GM12801 (cell line): ENCODE results near the gene PLEKHA8.

Source experiments
- CTCF ChIP-seq: IDR thresholded peaks from one replicate; pipeline ENCODE4 v1.5.1; 2011; ENCODE audit warnings: control low read depth; ENCODE audit not compliant: insufficient read length; ENCODE audit errors: extremely low read depth

The PLEKHA8 gene

GRCh38 chr7:30028216-30028748 lies at the start of gene PLEKHA8:
TSS of gene PLEKHA8 (plus strand) at chr7:30028412. CDS start at chr7:30028763, 351 bp downstream.
- no peak for TF ChIP-seq CTCF

- TF ChIP-seq CTCF = no peak
These were observed 48.1 kb upstream of the PLEKHA8 start for GRCh38 chr7:29980151-29980550.

GRCh38 chr7:29987083-29987482 lies 41.1 kb upstream of the PLEKHA8 start:
- no peak for TF ChIP-seq CTCF

- TF ChIP-seq CTCF = no peak
These were observed 40.3 kb upstream of the PLEKHA8 start for GRCh38 chr7:29987811-29988317.

- TF ChIP-seq CTCF = no peak
These were observed 39.6 kb upstream of the PLEKHA8 start for GRCh38 chr7:29988424-29989256.

GRCh38 chr7:29989257-29989995 lies 38.8 kb upstream of the PLEKHA8 start, which contains the start of gene SCRN1:
TSS of gene SCRN1 (minus strand) at chr7:29989801. CDS start at chr7:29969067, 20,734 bp downstream.
- no peak for TF ChIP-seq CTCF

GRCh38 chr7:29990931-29991330 lies 37.3 kb upstream of the PLEKHA8 start:
- no peak for TF ChIP-seq CTCF
